MM.1S (cell line): ENCODE measurements around the gene RAB11FIP5.

Source experiments
- EZH2 ChIP-seq: fragments of 300-600 bp; sonication (generic); optimal IDR thresholded peaks from 2 replicates; pipeline ENCODE3; 2017; ENCODE audit warnings: low read depth, mild to moderate bottlenecking, antibody characterized with exemption, low read length, mixed read lengths
- EZH2phosphoT487 ChIP-seq: fragments of 300-600 bp; sonication (generic); IDR thresholded peaks from 2 replicates; pipeline ENCODE4 v1.6.1; 2018; ENCODE audit warnings: antibody characterized with exemption, low read length
- TF ChIP-seq, protein P1 (sequence below): fragments of 300-600 bp; sonication (generic); IDR thresholded peaks from 2 replicates; pipeline ENCODE4 v1.5.1; 2016; ENCODE audit warnings: antibody characterized with exemption, low read length, mixed read lengths

DNA sequence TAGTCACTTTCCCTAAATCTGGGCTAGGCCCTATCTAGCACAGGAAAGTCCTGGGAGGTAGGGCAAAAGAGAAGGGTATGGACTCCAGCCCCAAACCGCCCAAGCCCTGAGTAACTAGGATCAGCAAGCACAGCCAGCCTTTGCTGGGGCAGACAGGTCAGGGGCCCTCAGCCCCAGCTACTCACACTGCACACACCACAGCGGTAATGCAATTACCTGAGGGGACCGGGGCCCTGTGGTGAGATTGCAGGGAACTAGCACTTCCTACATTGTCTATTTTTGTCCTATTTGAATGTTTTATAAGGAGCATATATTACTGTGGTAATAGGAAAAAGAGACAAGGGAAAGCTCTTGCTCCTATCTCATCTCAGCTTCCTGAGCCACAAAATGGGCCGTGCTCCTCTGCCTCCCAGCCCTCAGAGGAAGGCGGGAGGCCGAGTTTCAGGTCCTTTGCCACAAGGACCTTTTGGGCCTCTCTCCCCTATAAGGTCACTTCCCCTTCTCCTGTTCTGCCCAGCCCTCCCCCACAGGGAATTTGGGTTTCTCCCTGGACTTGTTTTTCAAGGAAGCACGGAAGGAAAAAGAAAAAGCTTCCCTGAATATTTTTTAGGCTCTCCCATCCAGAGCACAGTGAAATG is 20.5 kb downstream of the RAB11FIP5 start:
- TF ChIP-seq, protein P1, sequence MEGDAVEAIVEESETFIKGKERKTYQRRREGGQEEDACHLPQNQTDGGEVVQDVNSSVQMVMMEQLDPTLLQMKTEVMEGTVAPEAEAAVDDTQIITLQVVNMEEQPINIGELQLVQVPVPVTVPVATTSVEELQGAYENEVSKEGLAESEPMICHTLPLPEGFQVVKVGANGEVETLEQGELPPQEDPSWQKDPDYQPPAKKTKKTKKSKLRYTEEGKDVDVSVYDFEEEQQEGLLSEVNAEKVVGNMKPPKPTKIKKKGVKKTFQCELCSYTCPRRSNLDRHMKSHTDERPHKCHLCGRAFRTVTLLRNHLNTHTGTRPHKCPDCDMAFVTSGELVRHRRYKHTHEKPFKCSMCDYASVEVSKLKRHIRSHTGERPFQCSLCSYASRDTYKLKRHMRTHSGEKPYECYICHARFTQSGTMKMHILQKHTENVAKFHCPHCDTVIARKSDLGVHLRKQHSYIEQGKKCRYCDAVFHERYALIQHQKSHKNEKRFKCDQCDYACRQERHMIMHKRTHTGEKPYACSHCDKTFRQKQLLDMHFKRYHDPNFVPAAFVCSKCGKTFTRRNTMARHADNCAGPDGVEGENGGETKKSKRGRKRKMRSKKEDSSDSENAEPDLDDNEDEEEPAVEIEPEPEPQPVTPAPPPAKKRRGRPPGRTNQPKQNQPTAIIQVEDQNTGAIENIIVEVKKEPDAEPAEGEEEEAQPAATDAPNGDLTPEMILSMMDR: no peak
- TF ChIP-seq EZH2: no peak
- no peak for TF ChIP-seq EZH2phosphoT487
